ENCODE measurements around the gene ZNF518B.
"Not testable (repeated sequence)": the region's sequence is repeated elsewhere in the genome, so short reads cannot be mapped to it uniquely, and the experiment has no call there.

The ZNF518B gene

DNA sequence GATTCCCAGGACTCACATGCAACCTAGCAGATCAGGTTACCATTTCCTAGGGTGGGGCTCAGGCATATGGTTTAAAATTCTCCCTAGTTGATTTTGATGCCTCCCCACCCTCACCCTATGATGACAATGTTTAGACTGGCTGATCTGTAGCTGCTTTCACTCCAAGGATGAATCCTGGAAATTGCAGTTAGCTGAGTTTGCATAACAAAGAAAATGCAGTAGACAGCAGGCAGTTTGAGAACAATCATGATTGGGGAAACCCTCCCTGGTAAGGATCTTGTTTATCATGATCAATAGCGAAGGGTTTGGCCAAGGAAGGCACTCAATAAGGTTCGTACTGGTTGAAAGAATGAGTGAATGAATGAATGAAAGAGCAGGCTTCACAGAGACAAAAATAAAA is 2.1 kb downstream of the ZNF518B start:
- no peak for DNase-seq

DNA sequence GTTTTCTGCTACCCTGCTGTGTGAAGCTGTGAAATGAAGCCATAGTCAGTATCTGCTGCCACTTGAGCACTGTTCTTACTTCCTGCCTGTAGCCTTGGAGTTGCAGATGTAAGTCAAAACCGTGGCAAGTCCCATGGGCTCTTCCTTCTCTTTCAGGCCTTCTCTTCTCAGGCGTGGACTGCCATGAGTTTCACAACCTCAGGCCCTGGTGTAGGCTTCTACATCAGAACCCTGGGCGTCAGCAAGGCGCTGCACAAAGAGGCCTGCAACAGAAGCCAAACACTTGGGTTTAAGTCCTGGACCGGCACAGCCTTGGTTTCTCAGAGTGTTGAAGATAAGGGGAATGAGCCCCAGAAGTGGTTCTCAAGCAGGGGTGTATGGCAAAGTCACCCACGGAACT is 2.5 kb downstream of the ZNF518B start:
- no peak for DNase-seq

DNA sequence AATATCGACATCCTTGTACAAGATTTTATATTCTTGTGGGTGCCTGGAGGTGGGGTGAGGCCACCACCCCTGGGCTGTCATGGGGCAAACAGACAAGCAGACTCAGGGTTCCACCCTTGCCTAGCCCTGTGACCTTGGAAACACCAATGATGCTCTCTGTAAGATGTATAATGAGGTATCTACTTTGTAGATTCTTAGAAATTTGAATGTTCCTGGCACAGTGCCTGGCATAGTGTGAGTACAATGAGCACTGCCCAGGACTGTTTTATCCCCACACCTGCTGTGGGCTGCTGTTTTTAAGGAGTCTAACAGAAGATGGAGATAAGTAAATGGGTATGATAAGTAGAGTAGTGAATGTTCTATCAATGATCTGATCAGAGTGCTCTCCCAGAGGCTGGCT is 3.1 kb downstream of the ZNF518B start:
- DNase-seq, result no peak

DNA sequence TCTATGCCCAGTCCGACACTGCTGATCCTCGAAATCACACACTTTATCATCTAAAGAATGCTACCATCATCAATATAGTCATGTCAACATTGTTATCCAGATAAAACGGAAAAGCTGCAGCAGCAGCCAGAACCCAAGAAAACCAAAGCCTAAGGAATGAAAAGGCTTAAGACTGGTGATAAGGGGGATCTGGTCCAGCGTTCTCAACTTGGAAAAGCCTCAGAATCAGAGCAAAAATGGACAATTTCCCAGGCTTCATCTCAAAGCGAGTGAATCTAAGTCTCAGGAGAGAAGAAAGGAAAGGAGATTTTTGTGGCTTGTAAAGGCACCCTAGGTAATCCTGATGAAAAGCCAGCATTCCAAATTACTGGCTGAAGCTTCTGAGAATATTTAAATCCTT is 8.2 kb downstream of the ZNF518B start:
- DNase-seq, result no peak

DNA sequence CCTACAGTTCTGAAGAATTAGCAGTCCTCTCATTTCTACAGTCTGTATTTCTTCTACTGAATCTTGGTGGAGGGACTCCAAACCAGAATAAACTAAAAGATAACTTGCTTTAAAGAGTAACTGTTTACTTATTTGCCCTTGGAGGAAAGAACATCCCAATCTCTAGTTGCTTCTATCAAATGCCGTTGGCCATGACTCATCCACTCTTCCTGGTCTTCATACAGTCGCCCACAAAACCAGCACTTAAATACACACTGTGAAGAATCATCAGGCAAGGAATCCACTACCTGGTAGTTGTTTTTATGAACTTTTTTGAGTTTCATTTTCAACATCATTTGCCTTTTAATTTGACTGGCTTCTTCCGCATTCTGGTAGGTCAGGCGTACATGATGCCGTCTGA is 14.2 kb downstream of the ZNF518B start:
- no peak for DNase-seq

DNA sequence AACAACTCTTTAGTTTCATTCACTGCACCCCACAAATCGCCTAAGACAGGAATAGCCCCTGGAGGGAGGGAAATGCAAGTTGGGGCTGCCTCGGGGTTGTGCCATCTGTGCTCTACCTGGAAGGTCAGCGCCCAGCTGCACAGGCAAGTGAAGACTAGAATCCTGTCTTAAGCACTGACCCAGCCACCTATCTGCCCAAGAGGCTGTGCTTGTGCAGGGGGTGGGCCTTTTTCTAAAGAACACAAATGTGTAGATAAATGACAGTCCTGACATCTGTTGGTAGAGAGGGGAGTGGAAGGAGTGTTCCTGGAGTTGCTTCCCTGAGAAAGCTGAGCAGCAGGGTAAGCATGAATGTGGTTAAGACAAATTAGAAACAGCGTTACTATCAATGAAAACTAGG is 15.7 kb downstream of the ZNF518B start:
- no peak for DNase-seq

DNA sequence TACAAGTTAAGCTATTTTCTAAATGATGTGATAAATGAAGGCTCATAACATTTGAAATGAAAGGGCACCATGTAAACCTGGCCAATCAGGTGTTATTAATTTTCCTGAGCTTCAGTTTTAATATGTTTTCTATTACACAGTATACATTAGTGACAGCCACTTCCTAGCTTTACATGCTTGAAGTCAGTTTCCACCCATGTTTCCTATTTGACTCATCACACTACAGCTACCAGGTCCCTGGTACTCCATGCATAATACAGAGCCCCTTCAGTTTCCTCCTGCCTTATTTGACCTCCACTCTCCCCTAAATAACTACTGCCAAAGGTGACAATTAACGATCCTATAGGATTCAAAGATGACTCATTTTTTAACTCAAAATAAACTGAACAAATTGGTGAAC is 18.3 kb downstream of the ZNF518B start:
- DNase-seq, result no peak

DNA sequence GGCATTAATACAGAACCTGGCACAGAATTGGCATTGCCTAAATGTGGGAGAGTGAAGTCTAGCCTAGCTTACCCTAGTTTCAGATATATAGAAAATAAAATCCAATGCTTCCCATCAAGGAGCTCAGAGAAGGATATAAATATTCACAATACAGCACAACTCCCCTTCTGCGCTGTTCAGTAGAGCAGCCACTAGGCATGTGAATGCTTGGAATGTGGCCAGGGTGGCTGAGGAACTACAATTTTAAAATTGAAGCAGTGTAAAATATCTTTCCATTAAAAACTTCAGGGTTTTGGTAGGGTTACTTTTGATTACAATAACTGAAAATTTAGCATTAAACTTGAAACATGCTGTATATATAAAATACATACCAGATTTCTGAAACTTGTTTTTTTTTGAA is 19.5 kb downstream of the ZNF518B start:
- no peak for DNase-seq

DNA sequence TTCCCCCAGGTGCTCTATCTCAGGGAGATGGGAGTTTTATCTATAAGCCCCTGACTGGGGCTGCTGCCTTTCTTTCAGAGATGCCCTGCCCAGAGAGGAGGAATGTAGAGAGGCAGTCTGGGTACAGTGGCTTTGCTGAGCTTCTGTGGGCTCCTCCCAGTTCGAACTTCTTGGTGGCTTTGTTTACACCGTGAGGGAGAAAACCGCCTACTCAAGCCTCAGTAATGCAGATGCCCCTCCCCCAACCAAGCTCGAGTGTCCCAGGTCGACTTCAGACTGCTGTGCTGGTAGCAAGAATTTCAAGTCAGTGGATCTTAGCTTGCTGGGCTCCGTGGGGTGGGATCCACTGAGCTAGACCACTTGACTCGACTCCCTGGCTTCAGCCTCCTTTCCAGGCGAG is 29.5 kb downstream of the ZNF518B start:
- DNase-seq, result not testable (repeated sequence)

DNA sequence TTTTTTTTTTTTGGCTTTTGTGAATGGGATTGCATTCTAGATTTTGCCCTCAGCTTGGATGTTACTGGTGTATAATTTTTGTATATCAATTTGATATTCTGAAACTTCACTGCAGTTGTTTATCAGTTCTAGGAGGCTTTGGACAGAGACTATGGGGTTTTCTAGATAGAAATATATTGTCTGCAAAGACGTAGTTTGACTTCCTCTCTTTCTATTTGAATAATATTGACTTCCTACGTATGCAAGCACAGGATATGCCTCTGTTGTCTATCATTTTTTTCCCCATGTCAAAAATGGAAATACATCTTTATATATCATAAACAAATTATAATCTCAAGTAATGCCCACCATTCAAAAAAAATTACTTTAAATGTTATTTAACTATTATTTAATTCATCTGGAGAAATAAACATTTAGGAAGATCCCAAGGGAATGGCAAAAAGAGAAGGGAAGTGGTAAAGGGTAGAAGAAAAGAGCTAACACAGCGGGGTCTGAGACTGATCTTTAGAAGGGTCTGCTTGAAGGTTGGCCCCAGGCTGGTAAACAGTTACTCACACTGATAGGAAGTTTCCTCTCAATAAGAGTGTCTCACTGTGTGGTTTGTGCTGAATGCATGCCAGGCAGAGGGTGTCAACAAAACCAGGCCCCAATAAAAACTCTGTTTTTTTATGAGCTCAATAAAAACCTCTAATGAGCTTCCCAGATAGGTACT is 35.7 kb downstream of the ZNF518B start:
- DNase-seq, result no peak

DNA sequence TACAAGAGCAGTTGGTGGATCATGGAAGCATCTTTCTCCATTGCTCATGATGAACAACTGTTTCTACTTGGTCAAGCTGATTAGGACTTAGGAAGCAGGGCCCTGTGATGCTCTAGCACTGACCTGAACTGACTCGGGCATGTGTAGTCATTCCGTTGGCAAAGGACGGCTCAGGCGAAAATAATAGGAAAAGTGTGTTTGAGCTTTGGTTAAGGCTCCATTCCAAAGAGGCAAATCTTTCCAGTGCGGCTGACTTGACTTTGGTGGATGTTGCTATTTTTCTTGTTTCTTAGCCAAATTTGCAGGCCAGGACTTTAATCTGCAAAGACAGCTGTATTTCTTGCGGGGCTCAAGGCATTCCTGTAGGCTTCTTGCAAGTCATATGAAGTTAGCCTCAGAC is 39.5 kb downstream of the ZNF518B start:
- no peak for DNase-seq

DNA sequence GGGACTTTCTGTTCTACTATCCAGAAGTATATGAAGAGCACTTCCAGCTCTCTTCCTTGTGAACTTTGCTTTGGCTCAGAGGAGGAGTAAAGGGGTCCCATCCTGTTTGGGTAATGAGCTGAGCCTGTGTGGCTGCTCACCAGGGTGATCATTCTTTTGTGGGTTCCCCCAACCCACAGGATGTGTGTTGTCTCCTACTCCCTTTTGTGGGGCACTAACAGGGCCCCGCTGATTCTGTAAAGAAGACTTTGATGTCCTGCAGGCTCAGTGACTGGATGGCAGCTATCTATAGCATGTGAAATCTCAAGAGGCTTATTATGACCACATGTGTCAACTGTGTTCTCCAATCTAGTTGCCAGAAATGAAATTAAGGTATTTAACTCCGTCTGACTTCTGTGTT is 40.8 kb downstream of the ZNF518B start:
- no peak for DNase-seq

DNA sequence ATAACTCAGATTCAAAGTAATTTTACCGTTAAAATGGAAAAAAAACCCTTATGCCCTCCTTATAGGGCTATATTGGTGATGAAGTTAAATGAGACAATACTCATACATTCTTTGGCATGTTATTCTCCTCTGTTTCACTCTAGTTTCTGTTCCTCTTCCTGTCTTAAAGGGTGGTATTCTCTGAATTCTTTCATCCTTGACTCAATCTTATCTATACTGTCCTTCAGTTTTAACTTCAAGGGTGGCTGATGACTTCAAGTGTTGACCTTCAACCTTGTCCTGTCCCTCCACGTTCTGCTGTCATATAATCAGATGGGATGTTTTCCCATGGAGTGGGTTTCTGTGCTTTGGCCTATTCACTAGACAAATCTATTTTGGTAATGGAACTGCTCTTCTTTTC is 44.0 kb downstream of the ZNF518B start:
- no peak for DNase-seq

DNA sequence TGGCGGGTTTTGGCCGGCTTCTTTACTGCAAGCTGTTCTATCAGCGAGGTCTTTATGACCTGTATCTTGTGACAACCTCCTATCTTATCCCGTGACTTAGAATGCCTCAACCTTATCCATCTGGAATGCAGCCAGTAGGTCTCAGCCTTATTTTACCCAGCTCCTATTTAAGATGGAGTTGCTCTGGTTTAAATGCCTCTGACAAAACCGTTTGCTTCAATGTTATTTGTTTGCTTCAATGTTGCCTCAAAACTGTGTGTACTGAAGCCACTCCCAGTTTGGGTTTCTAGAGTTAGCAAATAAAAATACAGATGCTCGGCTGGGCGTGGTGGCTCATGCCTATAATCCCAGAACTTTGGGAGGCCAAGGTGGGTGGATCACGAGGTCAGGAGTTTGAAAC is 51.6 kb downstream of the ZNF518B start:
- no peak for DNase-seq

DNA sequence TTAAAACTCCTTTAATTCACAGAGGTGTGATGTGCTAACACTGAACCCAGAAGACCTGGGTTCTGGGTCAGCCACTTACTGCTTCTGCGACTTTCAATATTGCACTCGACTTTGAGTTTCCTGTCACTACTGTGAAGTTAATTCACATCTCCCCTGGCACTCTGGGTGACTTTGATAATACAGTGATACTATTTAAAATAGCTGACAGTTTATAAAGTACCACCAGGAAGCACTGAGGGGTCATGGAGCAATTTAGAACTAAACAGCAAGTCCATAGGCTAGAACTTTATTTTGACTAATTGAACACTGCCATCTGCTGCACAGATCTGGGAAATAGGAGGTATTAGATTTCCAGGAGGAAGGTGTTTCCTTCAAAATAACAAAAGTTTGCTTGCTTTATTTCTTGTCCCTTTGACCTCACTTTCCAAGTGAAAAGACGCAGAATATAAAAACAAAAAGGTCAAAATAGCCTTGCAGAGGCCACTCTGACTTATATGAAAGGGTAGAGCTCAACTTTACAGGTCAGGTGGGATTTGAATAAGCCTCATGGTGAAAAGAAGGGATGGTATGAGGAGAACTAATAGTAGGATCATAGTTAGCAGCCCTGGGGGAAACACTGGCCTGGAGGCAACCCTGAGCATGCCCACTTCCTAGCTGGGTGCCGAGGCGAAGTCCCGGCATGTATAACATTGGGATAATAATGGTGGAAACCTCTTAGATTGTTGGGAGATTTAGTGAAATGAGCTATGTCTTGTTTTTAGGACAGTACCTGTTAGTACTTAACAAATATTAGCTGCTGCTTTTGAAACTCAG is 53.4 kb downstream of the ZNF518B start:
- DNase-seq, result no peak

DNA sequence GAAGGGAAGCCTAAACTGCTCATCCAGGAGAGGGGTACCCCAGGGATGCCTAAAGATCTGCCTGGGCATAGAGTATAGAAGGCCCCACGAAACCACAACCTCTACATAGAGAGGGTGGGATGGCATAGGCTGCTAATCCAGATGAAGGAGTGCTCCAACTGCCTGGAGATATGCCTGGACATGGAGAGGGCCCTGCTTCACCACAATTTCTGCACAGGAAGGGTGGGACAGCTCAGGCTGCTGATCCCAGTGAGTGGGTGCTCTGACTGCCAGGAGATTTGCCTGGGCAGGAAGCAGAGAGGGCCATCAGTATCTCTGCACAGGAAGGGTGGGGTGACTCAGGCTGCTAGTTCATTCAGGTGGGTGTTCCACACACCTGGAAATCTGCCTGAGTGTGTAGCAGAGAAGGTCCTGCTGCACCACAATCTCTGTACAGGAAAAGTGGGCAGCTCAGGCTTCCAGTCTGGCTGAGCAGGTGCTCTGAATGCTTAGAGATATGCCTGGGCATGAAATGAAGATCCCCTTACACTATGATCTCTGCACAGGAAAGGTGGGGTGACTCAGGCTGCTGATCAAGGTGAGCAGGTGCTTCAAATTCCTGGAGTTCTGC is 61.1 kb downstream of the ZNF518B start:
- DNase-seq, result no peak

All from activated naive CD4-positive, alpha-beta T cell (primary cell).